ENCODE measurements around the gene PHETA2.
"Not testable (repeated sequence)": the region's sequence is repeated elsewhere in the genome, so short reads cannot be mapped to it uniquely, and the experiment has no call there.

The PHETA2 gene

DNA sequence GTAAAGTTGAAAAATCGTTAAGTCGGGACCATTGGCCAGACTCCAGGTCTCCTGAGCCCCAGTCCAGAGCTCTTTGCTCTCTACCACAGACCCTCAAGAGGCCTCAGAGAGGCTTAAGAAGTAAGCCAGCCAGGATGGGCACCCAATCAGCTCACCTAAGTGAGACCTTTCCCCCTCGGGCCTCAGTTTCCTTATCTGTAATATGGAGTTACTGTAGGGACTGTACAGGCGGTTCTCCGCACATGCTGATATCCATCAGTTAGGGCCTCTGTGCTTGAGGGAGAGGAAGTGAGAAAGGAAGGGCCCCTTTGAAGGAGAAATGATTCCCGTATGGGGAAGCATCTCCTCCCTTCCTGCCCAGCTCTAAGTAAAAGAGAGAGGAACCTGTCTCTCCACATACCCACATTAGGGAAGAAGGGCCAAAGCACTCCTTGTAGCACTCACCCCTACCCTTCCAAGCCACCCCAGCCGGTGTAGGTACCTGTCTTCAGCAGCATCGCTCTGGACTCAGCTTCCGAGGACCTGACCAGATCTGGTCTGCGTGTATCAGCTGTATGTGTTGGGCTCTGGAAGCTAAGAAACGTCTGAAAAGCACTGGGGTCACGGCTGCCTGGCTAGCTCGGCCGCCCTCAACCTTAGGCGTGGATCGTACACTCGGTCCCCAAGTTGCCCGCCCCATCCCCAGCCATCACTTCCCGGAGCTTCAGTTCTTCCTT, 4.1 kb upstream of the PHETA2 start:
- no peak for DNase-seq (ENCODE audit: low read depth)

DNA sequence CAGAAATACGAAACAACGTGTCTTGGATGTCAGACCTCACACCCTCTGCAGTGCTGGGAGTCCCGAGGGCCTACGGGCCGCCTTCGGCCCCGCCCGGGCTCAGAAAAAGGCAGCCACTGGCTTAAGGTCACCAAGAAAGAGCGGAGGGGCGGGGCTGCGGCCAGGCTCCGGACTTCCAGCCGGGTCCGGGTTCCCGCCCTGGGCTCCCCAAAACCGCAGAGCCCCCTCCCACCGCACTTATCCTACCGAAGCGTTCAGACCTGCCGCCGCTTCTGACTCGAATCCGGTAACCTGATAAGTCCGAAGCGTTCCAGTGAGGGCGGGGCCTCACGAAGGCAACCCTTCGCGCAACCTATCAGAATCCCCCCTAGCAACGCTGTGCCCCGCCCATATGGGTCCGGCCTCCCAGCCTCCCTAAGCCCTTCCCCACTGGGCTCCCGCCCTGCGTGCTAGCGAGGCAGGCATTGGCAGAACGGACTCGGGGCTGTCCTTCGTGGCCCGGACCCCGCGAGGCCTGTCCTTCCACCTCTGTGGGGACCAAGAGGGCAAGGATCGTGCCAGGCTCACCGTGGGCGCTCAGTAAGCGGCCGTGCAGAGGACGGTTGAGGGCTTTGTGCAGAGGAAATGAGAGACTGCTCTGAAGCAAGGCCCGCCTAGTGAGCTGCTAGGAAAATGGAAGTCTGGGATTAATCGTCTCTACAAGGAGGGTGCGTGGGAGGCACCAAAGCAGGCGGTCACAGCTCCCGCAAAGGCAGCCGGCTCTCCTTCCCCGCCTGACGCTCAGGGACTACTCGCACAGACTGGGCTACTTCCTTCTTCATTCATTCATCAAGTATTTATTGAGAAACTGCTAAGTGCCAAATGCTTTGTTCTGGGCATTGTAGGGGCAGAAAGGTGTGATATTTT, 3.3 kb upstream of the PHETA2 start, which contains the start of gene NAGA:
Gene NAGA (minus strand): TSS at position 296 of the 906 bp plus-strand sequence. CDS start 515 bp downstream, outside the sequence.
- DNase-seq (ENCODE audit: low read depth), result peak; percentile 68

DNA sequence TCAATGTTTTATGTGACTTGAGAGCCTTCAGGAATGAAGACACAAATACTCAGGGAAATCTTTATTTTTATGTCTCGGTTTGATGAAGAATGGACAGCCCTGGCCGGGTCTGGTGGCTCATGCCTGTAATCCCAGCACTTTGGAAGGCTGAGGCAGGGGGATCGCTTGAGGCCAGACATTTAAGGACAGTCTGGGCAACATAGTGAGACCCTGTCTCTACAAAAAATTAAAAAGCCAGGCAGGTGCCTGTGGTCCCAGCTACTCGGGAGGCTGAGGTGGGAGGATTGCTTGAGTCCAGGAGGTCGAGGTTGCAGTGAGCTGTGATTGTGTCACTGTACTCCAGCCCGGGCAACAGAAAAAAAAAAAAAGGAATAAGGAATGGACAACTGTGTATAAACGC, 2.5 kb upstream of the PHETA2 start:
- DNase-seq (ENCODE audit: low read depth), result not testable (repeated sequence)

DNA sequence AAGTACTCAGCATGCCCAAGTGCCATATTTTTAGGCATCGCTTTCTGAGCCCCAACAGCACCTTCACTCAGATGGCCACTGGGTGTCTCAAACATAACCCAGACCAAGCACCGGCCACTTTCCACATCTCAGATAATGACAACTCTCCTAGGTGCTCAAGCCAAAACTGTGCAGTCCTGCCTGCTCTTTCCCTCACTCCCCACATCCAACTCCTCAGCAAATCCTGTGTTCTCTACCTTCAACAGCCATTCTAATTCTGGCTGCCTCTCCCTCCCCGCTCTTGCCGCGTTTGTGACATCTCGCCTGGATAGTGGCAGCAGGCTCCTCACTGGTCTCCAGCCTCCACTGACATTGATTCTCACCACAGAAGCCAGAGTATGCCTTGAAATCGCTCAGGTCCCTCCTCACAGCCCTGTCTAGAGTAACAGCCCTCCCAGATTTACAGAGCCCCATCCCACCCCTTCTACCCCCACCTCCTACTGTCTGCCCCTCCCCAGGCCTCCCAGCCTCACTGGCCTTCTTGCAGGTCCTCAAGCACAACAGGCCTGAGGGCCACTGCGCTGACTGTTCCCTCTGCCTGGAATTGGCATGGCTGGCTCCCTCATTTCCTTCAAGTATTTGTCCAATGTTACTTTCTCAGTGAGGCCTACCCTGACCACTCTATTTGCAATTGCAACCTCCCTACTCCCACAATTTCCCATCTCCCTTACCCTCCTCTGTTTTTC, 1.3 kb upstream of the PHETA2 start:
- DNase-seq (ENCODE audit: low read depth), result no peak

DNA sequence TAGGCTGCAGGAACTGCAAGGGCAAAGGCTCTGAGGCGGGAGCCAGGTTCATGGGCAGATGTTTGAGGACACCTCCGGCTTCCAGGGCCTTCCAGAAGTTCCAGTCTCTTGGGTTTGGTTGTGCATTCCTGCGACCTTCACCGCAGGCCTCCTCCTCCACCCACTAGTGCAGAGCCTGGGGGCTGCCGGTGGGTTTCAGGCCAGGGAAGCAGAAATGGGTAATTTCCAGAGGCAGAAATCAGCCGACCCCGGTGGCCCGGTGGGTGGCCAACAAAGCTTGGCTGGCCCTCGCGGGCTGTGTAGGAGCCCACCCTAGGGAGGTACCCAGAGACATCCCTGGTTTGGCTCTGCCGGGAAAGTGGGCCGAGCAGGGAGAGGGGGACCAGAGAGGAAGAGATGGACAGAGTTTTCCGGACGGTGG, 417 bp upstream of the PHETA2 start:
- no peak for DNase-seq (ENCODE audit: low read depth)

DNA sequence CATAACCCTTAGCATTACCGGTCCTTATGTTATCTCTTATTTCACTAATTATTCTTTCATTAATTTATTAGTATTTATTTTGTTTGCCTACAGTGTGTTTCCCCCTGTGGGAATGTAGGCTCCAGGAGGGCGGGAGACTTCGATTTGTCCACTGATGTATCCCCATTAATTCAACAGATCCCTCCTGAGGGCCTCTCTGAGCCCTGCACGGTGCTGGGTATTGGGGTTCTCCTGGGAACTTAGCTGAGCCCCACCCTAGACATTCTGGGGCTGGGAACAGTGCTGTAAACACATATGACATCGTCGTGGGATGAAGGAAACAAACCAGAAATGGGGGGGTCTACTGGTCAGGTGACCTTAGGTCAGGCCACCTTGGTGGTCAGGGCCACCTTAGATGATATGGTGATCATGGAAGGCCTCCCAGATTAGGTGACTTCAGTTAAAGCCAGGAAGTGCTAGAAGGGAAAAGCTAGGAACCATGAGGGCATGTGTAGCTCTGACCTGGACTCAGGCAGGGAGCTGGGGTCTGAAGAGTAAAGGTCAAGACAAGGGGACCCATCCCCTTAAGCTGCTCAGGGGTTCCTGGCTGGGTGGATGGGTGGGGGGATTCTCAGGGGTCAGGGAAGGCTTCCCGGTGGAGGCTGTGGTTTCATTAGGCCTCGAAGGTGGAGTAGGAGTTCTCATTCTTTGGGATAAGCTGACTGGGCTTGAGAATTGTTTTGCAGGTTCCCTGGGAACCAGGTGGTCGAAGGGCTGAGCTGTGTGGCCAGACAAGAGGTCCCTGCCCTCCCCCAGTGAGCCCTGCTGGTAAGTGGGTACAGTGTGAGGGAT, 1.0 kb downstream of the PHETA2 start:
- no peak for DNase-seq (ENCODE audit: low read depth)

DNA sequence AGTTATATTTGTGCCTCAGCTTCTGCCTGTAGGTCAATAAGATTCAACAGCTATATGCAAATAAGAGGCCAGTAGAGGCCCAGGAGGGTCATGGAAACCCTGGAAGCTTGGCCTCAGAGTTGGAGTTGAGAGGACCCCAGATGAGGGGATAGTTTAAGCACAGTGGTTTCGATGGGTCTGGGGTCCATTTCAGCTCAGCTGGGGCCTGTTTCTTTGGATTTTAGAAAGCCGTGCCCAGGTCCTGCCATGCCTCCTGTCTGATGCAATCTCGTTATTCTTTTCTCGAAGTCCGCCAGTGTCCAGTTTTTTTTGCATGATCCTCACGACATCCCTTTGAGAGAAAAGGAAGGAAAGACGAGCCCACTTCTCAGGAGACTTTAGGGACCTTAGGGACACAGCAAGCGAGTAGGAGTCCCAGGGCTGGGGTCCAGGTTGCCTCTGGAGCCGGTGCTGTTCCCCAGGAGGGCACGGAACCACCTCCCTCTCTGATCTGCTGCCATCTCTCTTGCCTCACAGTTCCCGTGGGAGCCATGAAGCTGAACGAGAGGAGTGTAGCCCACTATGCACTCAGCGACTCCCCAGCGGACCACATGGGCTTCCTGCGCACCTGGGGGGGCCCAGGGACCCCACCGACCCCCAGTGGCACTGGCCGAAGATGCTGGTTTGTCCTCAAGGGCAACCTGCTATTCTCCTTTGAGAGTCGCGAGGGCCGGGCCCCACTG, 2.9 kb downstream of the PHETA2 start:
- no peak for DNase-seq (ENCODE audit: low read depth)

DNA sequence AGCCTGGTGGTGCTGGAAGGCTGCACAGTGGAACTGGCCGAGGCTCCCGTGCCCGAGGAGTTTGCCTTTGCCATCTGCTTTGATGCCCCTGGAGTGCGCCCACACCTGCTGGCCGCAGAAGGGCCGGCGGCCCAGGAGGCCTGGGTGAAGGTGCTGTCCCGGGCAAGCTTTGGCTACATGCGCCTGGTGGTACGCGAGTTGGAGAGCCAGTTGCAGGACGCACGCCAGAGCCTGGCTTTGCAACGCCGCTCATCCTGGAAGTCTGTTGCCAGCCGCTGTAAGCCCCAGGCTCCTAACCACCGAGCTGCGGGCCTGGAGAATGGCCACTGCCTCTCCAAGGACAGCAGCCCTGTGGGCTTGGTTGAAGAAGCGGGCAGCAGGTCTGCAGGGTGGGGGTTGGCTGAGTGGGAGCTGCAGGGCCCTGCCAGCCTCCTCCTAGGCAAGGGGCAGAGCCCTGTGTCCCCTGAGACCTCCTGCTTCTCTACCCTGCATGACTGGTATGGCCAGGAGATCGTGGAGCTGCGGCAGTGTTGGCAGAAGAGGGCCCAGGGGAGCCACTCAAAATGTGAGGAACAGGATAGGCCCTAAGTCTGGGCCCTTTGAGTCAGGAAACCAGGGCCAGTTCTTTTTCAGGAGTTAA, 3.6 kb downstream of the PHETA2 start:
- DNase-seq (ENCODE audit: low read depth), result no peak

DNA sequence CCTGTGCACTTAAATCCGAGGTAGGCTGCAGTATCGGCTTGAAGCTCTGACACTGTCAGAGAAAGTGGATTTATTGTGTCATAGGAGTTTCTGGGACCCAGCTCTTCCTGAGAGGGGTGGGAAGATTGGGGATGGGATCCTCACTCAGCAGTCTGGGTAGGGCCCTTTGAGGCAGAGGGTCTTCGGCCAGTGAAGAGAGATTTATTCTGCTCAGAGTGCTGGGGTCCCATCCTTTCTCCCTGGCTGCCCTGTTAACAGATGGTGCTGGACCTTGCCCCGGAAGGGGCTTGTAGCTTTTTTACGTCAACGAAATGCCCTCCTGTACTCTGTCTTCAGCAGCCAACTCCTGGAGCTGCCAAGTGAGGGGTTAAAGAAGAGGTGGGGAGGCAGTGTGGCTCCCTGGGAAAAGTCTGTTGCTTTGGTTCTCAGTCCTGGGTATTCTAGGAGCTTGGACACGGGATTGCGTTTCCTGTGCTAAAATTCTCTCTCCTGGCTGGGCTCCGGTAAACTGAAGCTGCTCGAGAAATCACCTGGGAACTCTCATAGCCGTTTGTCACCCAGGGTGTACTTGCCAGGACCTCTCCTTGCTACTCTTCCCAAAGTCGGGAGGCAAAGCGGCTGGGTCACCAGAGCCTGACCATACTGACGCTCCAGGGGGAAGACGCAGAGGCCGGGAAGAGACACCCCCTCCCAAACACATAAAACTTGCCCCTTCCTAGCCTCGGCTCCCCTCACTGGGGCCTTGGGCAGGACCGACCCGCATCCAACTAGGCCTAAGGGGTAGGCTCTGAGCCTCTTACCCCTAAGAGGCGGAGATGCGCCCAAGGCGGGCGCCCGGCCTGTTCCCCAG, 4.6 kb downstream of the PHETA2 start:
- DNase-seq (ENCODE audit: low read depth), result no peak

DNA sequence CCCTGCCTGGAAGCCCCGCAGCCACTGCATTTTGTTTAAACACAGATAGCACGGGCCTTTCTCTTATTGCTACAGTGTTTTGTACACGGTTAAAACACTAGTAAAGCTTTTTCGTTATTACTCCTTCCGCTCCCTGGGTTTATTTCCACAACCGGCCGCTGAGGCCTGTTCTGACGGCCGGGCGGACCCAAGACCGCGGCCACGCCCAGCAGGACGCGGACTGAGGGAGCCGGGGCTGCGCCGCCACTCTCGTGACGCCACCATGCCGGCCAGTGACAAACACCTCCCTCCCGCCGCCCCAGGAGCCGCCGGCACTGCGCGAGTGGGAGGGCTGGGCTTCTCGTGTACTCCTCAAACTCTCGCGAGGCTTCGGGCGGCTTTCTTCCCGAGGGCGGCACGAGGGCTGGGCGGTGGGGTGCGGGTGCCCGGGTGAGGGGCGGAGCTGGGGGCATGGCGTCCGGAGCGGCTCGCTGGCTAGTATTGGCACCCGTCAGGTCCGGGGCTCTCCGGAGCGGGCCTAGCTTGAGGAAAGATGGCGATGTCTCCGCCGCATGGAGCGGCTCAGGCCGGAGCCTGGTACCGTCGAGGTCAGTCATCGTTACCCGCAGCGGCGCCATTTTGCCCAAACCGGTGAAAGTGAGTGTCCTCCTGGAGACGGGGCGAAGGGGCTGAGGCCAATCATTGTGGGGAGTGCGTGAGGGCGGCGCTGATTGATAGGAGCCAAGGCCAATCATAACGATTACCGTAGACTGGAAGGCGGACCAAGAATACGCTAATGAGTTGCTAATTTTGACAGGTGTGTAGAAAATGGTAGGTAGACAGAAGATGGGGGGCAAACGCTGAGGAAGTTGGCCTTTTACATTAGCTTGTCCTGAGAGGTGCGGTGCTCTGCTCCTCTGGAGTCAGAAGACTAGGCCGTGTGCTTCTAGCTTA, 5.5 kb downstream of the PHETA2 start, which contains the start of gene SMDT1:
Gene SMDT1 (plus strand): TSS at position 382 of the 933 bp plus-strand sequence. CDS start 69 bp downstream, at position 451.
- peak; percentile 96 for DNase-seq (ENCODE audit: low read depth)

DNA sequence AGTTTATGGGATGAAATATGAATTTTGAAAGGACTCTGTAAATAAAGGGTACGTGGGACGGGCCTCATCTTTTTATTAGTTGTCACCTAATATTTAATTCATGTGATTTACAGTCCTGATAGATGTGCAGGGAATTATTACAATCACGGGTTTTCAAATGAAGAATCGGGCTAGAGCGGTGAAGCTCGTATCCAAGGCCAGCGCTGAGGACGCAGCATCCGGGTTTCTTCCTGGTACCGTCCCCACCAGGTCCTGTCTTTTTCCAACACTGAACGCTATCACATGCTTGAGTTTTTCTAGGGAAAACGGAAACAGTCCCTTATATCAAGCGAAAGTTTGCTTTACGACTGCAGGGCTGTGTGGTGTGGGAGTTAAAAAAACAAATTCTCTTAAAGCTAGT, 6.2 kb downstream of the PHETA2 start:
- no peak for DNase-seq (ENCODE audit: low read depth)

DNA sequence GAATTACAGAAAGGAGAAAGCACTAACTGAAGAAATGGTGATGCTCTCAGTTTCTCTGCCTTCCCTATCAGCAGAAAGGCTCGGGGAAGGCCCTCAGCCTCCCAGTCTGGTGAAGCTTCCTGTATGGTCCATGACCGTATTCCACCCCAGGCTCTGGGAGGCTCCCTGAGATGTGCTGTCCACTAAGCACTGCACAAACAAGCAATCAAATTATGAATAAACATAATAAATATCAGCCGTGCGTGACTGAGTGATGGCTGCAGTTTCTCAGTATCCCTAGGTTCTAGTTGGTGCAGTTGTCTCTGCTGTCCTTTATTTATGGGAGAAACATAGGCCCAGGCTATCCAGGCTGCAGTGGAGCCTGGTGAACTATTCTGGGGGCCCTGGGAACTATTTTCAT, 9.1 kb downstream of the PHETA2 start:
- DNase-seq (ENCODE audit: low read depth), result no peak

DNA sequence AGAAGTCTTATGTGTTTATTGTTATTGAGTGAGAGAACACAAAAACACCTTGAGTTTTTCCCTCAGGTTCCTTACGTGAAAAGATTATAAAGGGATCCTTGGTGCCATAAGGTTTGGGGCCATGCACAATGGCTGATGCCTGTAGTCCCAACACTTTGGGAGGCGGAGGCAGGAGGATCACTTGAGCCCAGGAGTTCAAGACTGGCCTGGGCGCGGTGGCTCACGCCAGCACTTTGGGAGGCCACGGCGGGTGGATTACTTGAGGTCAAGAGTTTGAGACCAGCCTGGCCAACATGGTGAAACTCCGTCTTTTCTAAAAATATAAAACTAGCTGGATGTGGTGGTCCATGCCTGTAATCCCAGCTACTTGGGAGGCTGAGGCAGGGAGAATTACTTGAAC, 10.8 kb downstream of the PHETA2 start:
- DNase-seq (ENCODE audit: low read depth), result no peak

DNA sequence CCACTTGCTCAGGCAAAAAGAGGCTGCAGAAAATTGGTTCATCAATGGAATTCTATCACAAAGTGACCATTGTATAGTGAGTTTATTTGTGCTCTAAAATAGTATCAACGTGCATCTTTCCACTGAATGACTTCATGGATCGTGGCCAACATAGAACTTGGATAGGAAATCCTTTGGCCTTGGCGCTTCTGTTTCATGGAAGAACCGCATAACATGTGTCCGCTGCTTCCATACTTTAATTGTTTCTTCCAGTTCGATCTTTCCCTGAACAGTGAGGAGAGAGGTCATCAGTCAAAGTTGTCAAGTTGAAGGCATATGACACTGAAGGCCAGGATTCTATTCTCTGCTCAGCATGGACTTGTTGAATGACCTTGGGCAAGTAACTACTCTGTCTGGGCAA, 12.0 kb downstream of the PHETA2 start:
- no peak for DNase-seq (ENCODE audit: low read depth)

DNA sequence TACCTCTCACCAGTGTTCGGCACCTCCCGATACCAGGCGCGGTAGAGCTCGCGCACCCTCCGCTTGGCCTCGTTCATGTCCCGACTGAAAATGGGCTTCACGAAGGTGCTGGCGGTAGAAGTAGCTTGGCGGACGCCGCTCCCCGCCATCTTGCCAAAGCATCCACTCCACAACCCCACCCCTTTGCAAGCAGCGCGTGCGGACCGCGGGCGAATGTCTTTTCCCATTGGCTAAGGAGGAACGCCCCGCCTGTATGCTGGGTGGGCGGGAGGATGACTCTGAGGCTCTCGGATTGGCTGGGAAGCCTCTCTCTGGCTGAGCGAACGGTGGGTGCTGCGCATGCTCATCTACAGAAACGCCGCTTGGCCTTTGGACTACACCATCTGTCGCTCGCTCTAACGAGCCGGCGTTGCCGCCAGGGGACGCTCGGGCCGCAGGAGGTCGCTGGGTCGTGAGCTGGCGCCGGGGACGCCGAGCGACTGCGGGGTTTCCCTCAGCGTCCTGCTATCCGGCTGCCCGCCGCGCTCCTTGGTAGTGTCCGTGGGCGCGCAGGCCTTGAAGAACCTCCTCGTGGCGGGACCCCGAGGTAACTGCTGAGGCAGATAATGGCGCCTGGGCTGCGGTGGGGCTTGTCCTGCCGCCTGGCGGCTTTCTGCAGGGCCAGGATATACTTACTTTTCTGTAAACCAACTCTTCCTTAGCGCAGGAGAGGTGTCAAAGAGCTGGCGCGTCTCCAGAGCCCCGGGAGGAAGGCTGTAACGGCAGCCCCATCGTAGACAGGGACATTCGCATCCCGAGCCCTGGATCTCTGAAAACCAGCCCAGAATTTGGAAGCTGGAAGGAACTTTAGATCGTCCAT, 16.8 kb downstream of the PHETA2 start, which contains the start of gene NDUFA6:
Gene NDUFA6 (minus strand): TSS at position 177 of the 859 bp plus-strand sequence. CDS start 28 bp downstream, at position 149.
- DNase-seq (ENCODE audit: low read depth), result peak; percentile 95

DNA sequence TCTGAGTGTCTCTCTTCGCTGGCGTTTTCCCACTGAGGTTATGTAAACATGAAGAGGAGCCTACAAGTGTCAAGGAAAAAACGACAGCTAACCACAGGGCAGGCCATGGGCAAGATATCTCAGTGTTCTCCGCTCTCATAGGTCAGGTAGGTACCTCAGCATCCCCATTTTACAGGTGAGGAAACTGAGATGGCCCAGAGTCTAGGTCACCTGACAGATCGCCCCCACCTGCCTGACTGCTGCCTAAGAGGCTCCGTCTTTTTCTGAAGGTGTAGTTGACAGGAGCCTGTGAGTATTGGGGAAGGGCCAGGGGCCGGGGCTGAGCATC, 17.4 kb downstream of the PHETA2 start:
- no peak for DNase-seq (ENCODE audit: low read depth)

DNA sequence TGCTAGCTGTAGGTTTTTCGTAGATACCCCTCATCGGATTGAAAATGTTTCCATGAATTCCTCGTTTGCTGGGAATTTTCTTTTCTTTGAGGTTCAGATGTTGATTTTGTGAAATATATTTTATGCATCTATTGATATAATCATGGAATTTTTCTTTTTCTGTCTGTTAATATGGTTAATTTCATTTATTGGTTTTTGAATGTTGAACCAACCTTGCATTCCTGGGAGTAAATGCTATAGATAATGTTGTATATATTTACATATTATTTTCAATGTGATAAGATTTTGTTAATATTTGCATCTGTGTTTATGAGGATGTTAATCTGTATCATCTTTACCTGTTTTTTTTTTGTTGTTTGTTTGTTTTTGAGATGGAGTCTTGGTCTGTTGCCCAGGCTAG, 27.2 kb downstream of the PHETA2 start:
- DNase-seq (ENCODE audit: low read depth), result no peak
